WERI-Rb-1 (cell line): ENCODE data around the gene UGT2A3.
"Not testable (repeated sequence)": the region's sequence is repeated elsewhere in the genome, so short reads cannot be mapped to it uniquely, and the experiment has no call there.

ENCODE experiments used
- DNase-seq: peaks from one replicate; pipeline ENCODE4 v3.0.0-alpha.2; 2020
- H3K27ac ChIP-seq: fragments of 250-450 bp; sonication (Bioruptor Pico); 2 replicates; pipeline ENCODE4 v1.5.1; 2020; ENCODE audit warnings: mild to moderate bottlenecking, moderate library complexity
- H3K27me3 ChIP-seq: fragments of 250-450 bp; sonication (Bioruptor Pico); 2 replicates; pipeline ENCODE4 v1.5.1; 2021; ENCODE audit warnings: mild to moderate bottlenecking, low read depth, moderate library complexity; ENCODE audit not compliant: insufficient read depth, severe bottlenecking
- H3K36me3 ChIP-seq: fragments of 250-450 bp; sonication (Bioruptor Pico); 2 replicates; pipeline ENCODE4 v1.5.1; 2020; ENCODE audit warnings: mild to moderate bottlenecking, moderate library complexity
- H3K4me3 ChIP-seq: 2 replicates; pipeline ENCODE4 v1.5.1; 2011; ENCODE audit warnings: low read depth, mild to moderate bottlenecking, control low read depth, low read length
- H3K9me3 ChIP-seq: fragments of 250-450 bp; sonication (Bioruptor Pico); 2 replicates; pipeline ENCODE4 v1.5.1; 2021; ENCODE audit warnings: mild to moderate bottlenecking, moderate library complexity; ENCODE audit not compliant: severe bottlenecking
- TF ChIP-seq, protein P1 (sequence below): IDR thresholded peaks from 2 replicates; pipeline ENCODE4 v1.5.1; 2011; ENCODE audit warnings: low read depth, mild to moderate bottlenecking, control low read depth, inconsistent platforms, low read length

UGT2A3 gene

DNA sequence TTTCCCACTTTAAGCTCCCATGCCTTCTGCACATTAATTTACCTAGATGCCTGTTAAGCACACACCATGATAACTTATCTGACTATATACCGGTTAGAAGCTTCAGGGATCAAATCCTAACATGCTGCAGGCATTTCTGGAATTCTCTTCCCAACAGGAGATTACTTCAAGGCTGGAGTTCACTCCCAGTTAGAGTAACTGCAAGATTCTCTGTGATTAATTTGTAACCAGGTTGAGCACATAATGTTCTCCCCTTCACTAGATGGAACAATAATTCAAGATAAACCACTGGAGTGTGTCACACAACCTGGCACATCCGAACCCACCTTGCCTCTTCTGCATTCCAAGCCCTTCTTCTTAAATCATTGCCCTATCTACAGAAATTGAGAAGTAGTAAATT, 11.8 kb upstream of the UGT2A3 start:
- Histone ChIP-seq H3K27ac (no peak overlapping the region), H3K4me3 (no peak overlapping the region), H3K9me3 (no peaks in the 10 kb centered on the region), H3K36me3 (no peaks in the 10 kb centered on the region), H3K27me3 (no peaks in the 10 kb centered on the region)
- TF ChIP-seq, protein P1, sequence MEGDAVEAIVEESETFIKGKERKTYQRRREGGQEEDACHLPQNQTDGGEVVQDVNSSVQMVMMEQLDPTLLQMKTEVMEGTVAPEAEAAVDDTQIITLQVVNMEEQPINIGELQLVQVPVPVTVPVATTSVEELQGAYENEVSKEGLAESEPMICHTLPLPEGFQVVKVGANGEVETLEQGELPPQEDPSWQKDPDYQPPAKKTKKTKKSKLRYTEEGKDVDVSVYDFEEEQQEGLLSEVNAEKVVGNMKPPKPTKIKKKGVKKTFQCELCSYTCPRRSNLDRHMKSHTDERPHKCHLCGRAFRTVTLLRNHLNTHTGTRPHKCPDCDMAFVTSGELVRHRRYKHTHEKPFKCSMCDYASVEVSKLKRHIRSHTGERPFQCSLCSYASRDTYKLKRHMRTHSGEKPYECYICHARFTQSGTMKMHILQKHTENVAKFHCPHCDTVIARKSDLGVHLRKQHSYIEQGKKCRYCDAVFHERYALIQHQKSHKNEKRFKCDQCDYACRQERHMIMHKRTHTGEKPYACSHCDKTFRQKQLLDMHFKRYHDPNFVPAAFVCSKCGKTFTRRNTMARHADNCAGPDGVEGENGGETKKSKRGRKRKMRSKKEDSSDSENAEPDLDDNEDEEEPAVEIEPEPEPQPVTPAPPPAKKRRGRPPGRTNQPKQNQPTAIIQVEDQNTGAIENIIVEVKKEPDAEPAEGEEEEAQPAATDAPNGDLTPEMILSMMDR = no peak
- DNase-seq = no peak

DNA sequence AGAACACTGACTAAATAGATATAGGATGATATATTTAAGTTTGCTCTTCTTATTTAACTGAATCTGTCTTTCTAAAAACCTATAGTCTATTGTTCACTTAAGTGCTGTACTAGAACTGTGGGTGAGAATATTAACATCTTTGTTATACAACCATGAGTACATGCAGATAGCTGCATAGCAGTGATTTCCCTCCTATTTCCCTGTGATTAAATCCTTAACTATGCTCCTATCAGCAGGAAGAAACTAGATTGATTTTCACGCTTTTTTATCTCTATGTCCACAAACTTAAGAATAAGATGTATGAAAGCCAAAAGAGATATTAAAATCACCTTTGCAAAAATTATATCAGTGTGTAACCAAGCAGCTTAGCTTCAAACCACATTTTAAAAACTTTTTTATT, 11.3 kb upstream of the UGT2A3 start:
- TF ChIP-seq, protein P1 = no peak
- Histone ChIP-seq H3K27me3 (no peaks in the 10 kb centered on the region), H3K36me3 (no peaks in the 10 kb centered on the region), H3K4me3 (no peak overlapping the region), H3K9me3 (no peaks in the 10 kb centered on the region), H3K27ac (no peak overlapping the region)
- DNase-seq = no peak

DNA sequence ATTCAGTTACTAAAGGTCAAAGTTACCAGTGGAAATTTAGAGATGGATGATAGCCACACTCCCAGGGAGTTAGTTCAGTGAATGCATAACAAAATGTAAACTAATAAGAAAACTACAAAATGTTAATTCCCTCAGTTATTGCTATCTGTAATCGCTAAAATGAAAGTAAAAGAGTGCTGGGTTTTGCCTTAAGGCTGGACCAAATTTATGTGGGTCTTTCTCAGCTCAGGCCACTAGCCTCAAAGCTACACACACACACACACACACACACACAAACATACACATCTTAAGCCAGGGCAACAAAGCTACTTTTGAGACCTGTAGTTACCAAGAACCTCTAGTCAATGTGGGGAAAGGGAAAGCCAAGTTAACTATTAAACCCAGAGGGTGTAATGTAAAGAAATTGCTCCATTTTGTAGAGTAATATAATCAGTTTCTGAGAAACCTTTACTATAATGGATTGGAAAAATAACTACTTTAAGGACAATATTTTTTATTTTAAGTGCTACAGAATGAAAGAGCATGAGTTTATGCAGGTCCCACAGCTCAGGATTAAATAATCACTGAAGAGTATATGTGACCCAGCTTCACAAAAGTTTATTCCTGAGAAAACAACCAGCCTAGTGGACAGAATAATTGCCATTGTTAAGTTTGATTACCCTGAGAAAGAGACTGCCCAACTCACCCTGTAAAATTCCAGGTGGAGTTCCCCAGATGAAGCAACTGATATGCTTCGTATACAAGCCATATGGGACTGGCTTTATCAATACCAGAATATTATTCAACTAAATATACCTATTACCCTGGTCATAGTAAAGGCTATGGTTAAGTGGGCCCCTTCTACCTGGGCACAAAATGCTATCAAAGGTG, 8.9 kb upstream of the UGT2A3 start:
- Histone ChIP-seq H3K9me3 (no peaks in the 10 kb centered on the region), H3K4me3 (no peak overlapping the region), H3K27me3 (no peaks in the 10 kb centered on the region), H3K36me3 (no peaks in the 10 kb centered on the region), H3K27ac (no peak overlapping the region)
- DNase-seq = no peak
- TF ChIP-seq, protein P1 = no peak

DNA sequence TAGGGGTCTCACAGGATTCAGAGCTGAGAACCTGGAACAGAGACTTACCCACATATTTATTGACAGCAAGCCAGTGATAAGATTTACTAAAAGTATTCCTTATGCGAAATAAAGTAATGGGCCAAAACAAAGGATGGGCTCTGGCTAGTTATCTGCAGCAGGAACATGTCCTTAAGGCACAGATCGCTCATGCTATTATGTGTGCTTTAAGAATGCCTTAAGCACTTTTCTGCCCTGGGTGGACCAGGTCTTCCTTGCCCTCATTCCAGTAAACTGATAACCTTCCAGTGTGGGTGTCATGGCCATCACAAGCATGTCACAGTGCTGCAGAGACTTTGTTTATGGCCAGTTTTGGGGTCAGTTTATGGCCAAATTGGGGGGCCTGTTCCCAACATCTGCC, 7.5 kb upstream of the UGT2A3 start:
- not testable (repeated sequence) for DNase-seq, H3K27me3 ChIP-seq, H3K9me3 ChIP-seq, H3K27ac ChIP-seq, H3K36me3 ChIP-seq, H3K4me3 ChIP-seq

DNA sequence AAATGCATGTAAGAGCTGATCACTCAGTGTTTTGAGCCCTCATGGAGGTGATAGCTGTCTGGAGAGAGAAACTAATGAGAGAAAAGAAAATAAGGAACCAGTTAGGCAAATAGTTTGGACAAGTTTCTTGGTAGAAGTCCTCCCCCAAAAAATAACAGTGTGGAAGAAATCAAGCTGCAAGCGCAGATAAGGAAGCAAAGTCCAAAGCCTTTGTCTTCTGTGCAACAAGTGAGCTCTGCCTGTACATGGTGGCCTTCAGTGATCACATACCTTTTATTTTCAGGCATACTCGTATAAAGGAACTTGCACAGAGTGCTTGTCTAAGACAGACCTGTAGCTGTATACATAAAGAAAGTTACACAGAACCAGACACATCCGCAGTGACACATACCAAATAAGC, 2.5 kb upstream of the UGT2A3 start:
- no peak for DNase-seq
- H3K27ac ChIP-seq = no peak overlapping the region
- no peaks in the 10 kb centered on the region for H3K9me3 ChIP-seq
- TF ChIP-seq, protein P1 = no peak
- no peak overlapping the region for H3K4me3 ChIP-seq
- H3K36me3 ChIP-seq = no peaks in the 10 kb centered on the region
- no peaks in the 10 kb centered on the region for H3K27me3 ChIP-seq

DNA sequence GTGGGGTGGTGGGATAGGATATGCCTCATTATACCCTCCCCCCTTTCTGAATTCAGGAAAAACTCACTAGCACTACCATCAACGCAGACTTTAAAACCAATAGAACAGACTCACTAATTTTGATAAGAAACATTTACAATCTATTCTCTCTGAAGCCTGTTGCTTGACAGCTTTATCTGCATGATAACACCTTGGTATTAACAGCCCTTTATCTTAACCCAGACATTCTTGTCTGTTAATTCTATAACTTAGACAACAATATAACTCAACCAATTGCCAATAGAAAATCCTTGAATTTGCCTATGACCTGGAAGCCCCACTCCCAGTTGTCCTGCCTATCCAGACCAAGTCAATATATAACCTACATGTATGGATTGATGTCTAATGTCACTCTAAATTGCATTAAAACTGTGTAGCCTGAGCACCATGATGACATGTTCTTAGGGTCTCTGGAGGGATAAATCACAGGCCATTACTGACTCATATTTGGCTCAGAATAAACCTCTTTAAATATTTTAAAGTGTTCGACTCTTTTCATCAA, 1.5 kb upstream of the UGT2A3 start:
- DNase-seq = no peak
- Histone ChIP-seq H3K9me3 (no peaks in the 10 kb centered on the region), H3K36me3 (no peaks in the 10 kb centered on the region), H3K27ac (no peak overlapping the region), H3K27me3 (no peaks in the 10 kb centered on the region), H3K4me3 (no peak overlapping the region)
- TF ChIP-seq, protein P1 = no peak
